T-helper 1 cell treated with Interleukin-12 subunit alpha and Interleukin-12 subunit beta and Interleukin-4 antibody, amounts not matched to agents 30 ng/mL and 1 ng/mL, for 36 hours (primary cell): ENCODE results near the gene FAM89B. TPM values are rescaled to one million over a fixed set of nuclear protein-coding genes. Genes with fewer than 3 reads are reported as not detected.
"Not testable (repeated sequence)": the region's sequence is repeated elsewhere in the genome, so short reads cannot be mapped to it uniquely, and the experiment has no call there.

ENCODE experiments used
- intact Hi-C: fragments of 100-400 bp; cut with micrococcal nuclease; formaldehyde crosslinking; loops from one replicate; pipeline ENCODE4 v1.15.1; 2024
- total RNA-seq: library from RNA; stranded (reverse); gene quantifications from 2 replicates; pipeline ENCODE4 v1.2.3, GENCODE V29; 2022

FAM89B gene
- total RNA-seq, 1 donor from 2014 or later: 58.1 TPM

GRCh38 chr11:65555693-65556231 is 16.6 kb upstream of the FAM89B start:
- intact Hi-C loops: loop anchor here (2.0 kb wide), 1 partner anchor 15 kb away; no protein-coding TSS in a partner anchor

- intact Hi-C loops: loop anchor here (2.0 kb wide), 1 partner anchor 16 kb away; no protein-coding TSS in a partner anchor
These were observed 15.7 kb upstream of the FAM89B start for GRCh38 chr11:65556470-65557279.

GRCh38 chr11:65557280-65558001 is 14.9 kb upstream of the FAM89B start:
- intact Hi-C loops: loop anchor here (1.0 to 2.0 kb wide), 2 partner anchors 9 to 17 kb away; no protein-coding TSS in a partner anchor

GRCh38 chr11:65558002-65558929 is 14.1 kb upstream of the FAM89B start, which contains the start of gene LTBP3:
TSS of gene LTBP3 (minus strand) at chr11:65558359. CDS start at chr11:65557959, 400 bp downstream.
- intact Hi-C loops: loop anchor here (1.0 kb wide), 1 partner anchor 8 kb away; no protein-coding TSS in a partner anchor

GRCh38 chr11:65558930-65559509 is 13.3 kb upstream of the FAM89B start:
- intact Hi-C loops: loop anchor here (1.0 kb wide), 1 partner anchor 7 kb away; no protein-coding TSS in a partner anchor

GRCh38 chr11:65559535-65559934 is 12.8 kb upstream of the FAM89B start:
- intact Hi-C loops: no loop called here

GRCh38 chr11:65559951-65560537 is 12.3 kb upstream of the FAM89B start:
- intact Hi-C loops: no loop called here

- intact Hi-C loops: no loop called here
These were observed 11.6 kb upstream of the FAM89B start for GRCh38 chr11:65560555-65561418.

- intact Hi-C loops: no loop called here
These were observed 10.3 kb upstream of the FAM89B start for GRCh38 chr11:65562020-65562419.

GRCh38 chr11:65562788-65563187 is 9.6 kb upstream of the FAM89B start:
- intact Hi-C loops: no loop called here

- intact Hi-C loops: no loop called here
These were observed 8.7 kb upstream of the FAM89B start for GRCh38 chr11:65563601-65564000.

GRCh38 chr11:65564879-65565559 is 7.3 kb upstream of the FAM89B start:
- intact Hi-C loops: not testable (repeated sequence)

- intact Hi-C loops: loop anchor here (1.0 kb wide), 1 partner anchor 8 kb away; the partner anchor contains the start of gene LTBP3
These were observed 6.5 kb upstream of the FAM89B start for GRCh38 chr11:65565624-65566453.

- intact Hi-C loops: no loop called here
These were observed 3.0 kb upstream of the FAM89B start for GRCh38 chr11:65569164-65569972.

GRCh38 chr11:65569973-65570918 is 2.1 kb upstream of the FAM89B start, which contains the start of gene ZNRD2:
TSS of gene ZNRD2 (plus strand) at chr11:65570477. CDS start at chr11:65570492, 15 bp downstream.
- intact Hi-C loops: loop anchor here (1.0 to 5.0 kb wide), 14 partner anchors 17 to 792 kb away; partner anchors contain the start of genes BANF1, CDCA5, EIF1AD and FAU
